GM10266 (cell line): ENCODE results near the gene GARIN5B.

Experiments used
- DNase-seq: peaks from one replicate; pipeline ENCODE4 v3.0.0; 2012; ENCODE audit errors: extremely low spot score
- TF ChIP-seq, protein P1 (sequence below): IDR thresholded peaks from 2 replicates; pipeline ENCODE4 v1.5.1; 2012; ENCODE audit warnings: mild to moderate bottlenecking, low read depth; ENCODE audit not compliant: control insufficient read depth, insufficient read depth; ENCODE audit errors: missing control alignments

Gene GARIN5B

DNA sequence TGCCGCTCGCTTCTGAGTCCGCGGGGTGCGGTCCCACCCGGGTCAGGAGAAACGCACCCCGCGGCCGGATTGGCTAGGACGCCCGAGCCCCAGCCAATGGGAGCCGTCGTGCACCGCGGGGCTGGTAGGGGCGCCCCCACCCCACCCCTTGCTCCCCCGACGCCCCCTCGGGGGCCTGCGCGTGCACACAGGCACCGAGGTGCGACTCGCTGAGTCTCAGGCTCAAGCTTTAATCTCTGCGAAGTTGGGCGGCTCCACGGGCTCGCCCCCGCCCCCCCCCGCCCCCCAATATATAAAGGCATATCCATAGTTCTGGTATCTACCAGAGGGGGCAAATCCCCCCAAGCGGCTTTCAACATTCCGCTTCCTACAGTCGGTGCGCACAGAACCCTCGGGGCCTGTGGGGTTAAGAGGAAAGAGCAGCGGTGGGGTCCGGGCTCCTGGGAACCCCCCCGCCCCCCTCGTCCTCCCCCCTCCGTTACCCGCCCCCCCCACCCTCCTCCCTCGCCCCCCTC is 8.3 kb downstream of the GARIN5B start, which contains the start of gene COX6B2:
COX6B2 (minus strand) TSS at position 22 of the 515 bp plus-strand sequence. CDS start 198 bp downstream, outside the sequence.
- TF ChIP-seq, protein P1, sequence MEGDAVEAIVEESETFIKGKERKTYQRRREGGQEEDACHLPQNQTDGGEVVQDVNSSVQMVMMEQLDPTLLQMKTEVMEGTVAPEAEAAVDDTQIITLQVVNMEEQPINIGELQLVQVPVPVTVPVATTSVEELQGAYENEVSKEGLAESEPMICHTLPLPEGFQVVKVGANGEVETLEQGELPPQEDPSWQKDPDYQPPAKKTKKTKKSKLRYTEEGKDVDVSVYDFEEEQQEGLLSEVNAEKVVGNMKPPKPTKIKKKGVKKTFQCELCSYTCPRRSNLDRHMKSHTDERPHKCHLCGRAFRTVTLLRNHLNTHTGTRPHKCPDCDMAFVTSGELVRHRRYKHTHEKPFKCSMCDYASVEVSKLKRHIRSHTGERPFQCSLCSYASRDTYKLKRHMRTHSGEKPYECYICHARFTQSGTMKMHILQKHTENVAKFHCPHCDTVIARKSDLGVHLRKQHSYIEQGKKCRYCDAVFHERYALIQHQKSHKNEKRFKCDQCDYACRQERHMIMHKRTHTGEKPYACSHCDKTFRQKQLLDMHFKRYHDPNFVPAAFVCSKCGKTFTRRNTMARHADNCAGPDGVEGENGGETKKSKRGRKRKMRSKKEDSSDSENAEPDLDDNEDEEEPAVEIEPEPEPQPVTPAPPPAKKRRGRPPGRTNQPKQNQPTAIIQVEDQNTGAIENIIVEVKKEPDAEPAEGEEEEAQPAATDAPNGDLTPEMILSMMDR = no peak
- DNase-seq = no peak

DNA sequence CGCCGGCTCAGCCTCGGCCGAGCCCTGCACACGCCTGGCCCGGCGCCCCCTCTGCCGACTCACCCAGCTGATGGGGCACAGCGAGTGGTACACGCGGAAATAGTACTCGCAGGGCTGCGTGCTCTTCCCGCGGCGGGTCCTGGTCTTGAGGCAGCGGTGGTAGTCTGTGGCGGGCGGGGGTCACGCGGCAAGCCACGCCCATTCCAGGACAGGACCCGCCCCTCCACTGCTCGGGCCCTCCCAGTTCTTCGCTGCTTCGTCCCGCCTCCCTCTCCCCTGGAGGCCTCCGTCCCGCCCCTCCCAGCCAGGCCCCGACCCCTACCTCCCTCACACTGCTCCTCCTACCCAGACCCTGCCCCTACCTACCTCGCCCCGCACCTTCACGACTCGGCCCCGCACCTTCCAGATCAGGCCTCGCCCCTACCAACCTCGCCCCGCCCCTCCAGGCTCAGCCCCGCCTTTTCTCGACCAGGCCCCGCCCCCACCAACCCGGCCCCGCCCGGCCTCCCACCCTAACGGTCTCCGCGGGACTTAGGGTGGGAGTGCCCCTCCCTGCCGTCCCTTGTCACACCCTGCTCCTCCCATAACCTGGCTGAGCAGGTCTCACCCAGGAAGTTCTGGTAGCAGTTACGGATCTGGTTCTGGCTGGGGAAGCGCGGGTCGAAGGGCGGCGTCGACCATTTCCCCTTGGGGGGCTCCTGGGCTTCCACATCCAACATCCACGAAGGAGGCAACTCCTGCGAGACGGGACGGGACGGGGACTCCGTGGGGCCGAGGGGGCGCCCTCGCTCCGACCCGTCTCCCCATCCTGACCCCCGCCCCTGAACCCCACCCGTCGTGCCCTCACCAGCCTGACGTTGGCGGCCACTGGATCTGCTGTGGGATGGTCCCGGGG is 9.0 kb downstream of the GARIN5B start:
- peak; percentile 88 for DNase-seq
- TF ChIP-seq, protein P1 = no peak

DNA sequence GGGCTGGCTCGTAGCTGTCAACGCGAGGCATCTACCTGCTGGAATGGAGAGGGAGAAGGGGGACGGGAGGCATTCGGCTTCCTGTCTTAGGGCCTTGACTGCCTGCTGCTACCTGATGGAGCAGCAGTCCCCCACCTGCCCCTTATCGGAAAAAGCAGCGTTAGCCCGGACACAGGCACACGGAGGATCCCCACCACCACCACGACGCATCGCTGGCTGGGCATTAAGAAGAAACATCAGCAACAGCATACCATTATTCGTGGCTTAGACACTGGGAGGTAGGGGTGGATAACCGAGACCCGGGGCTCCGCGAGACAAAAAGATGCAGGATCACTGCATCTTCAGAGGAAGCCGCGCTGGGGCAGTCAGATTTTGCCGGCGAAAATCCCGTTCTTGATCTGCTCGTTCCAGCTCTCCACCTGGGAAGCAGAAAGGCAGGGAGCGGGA is 9.7 kb downstream of the GARIN5B start:
- TF ChIP-seq, protein P1 = no peak
- DNase-seq = no peak

DNA sequence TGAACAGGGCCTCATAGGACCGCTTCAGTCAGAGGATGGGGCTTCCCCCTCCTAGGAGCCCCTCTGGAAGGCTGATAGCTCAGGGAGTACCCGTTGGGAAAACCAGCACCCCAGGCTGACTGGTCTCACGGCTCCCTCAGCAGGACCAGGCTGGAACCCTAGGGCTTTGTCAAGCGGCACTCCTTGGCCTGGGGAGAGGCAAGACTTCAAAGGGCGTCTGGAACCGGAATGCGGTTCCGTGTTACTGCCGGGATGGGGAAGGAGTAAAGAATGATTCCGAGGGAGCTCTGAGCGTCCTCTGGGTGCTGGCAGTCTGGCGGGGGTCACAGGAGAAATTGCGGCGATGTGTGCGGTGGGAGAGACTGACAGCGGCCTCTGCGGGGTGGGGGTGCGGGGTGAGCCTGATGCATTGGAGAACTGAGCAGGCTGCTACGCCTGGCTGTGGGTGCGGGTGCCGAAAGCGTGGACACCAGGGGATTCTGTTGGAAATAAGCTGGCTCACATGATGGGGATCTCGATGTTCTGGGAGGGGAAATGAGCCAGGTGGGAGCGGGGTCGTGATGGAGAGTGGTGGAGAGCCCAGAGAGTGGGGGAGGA is 10.4 kb downstream of the GARIN5B start:
- TF ChIP-seq, protein P1 = no peak
- no peak for DNase-seq

DNA sequence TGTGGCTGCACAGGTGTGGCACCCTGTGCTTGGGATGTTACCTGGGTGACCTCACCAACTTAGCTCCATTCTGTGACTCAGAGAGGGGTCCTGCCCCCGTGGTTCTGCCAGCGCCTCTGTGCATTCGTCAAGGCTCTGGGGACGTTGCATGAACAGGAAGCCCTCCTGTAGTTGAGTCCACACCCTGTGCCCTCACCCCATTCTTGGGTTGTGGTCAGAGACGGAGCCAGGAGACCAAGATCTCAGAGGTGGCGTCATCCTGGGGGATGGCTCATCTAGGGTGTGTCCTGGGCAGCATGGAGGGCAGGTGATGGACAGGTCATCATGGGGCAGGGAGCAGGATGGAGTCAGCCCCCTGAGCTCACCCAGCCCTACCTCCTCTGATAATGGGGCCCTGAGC is 11.0 kb downstream of the GARIN5B start:
- DNase-seq = no peak
- TF ChIP-seq, protein P1 = no peak

DNA sequence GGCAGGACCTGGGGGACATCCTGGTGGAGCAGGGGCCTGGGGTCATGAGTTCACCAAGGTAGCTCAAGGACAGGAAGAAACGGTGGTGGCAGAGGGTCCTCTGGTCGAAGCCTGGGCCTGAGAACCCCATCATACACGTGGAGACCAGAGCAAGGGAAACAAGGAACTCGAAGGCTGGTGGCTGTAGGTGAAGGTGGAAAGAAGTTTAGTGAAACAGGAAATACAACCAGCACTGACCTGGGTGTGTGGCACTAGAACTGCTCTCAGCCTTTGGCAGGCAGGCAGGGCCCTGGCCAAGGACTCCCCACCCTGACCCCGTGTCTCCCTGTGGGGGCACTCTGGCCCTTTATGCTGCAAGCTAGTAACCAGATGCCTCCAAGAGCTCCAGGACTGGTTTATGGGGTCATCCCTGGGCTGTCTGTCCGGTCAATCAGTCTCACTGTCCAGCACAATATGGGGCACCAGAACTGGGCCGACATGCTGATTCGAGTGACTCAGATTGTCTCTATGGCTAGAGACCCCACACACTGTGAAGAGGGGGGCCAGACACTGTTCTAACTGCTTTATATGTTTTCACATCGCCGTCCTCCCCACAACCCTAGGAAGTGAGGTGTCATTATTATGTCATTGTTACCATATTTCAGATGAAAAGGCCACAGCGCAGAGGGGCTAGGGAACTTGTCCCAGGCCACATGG is 12.3 kb downstream of the GARIN5B start:
- TF ChIP-seq, protein P1 = no peak

More for the DNA sequence above, 12.3 kb downstream of the GARIN5B start:
- DNase-seq = no peak
